Natural killer cell (primary cell): ENCODE measurements around the gene MEAF6. TPM values are rescaled to one million over a fixed set of nuclear protein-coding genes. Genes with fewer than 3 reads are reported as not detected.
"Not testable (repeated sequence)": the region's sequence is repeated elsewhere in the genome, so short reads cannot be mapped to it uniquely, and the experiment has no call there.

ENCODE experiments used
- ATAC-seq, 3 donors: fragments of 150-1000 bp in 2 of 3; fragments of 200-7000 bp in 1 of 3; cut with Tn5 transposase; 1 replicate in 1 of 3; 2 replicates in 2 of 3; pipeline ENCODE4 v1.10.0; 2021; ENCODE audit warnings: mild to moderate bottlenecking in 2 of 3, moderate library complexity in 2 of 3
- DNase-seq, 2 donors: peaks; one replicate each; pipeline versions ENCODE4 v3.0.0 to v3.0.0-alpha.2; 2013 to 2021; ENCODE audit warnings: mixed read lengths in 1 of 2
- H3K27ac ChIP-seq: one replicate; pipeline ENCODE4 v1.5.1; 2013; ENCODE audit warnings: mild to moderate bottlenecking, low read length
- H3K27me3 ChIP-seq: one replicate; pipeline ENCODE4 v1.6.1; 2013; ENCODE audit warnings: low read length; ENCODE audit not compliant: control insufficient read depth, insufficient read depth
- H3K36me3 ChIP-seq: one replicate; pipeline ENCODE4 v1.6.1; 2013; ENCODE audit warnings: low read length; ENCODE audit not compliant: control insufficient read depth, insufficient read depth
- H3K4me1 ChIP-seq: one replicate; pipeline ENCODE4 v1.6.1; 2013; ENCODE audit warnings: low read length; ENCODE audit not compliant: control insufficient read depth, insufficient read depth
- H3K4me3 ChIP-seq: one replicate; pipeline ENCODE4 v1.5.1; 2013; ENCODE audit warnings: low read length
- H3K9me3 ChIP-seq: one replicate; pipeline ENCODE4 v1.6.1; 2013; ENCODE audit warnings: low read length; ENCODE audit not compliant: control insufficient read depth, insufficient read depth
- H3K27ac Mint-ChIP-seq, 2 donors: one replicate each; pipeline ENCODE4 v1.8.0; 2022; ENCODE audit warnings: mild to moderate bottlenecking in 2 of 2, mixed read lengths in 2 of 2, moderate library complexity in 1 of 2
- H3K27me3 Mint-ChIP-seq, 2 donors: one replicate each; pipeline ENCODE4 v1.8.0; 2022; ENCODE audit warnings: low read depth in 2 of 2, mixed read lengths in 2 of 2
- H3K36me3 Mint-ChIP-seq: one replicate; pipeline ENCODE4 v1.8.0; 2022; ENCODE audit warnings: mixed read lengths
- H3K4me1 Mint-ChIP-seq, 2 donors: one replicate each; pipeline ENCODE4 v1.8.0; 2022; ENCODE audit warnings: mixed read lengths in 2 of 2
- H3K4me3 Mint-ChIP-seq: one replicate; pipeline ENCODE4 v1.8.0; 2022; ENCODE audit warnings: mild to moderate bottlenecking, moderate library complexity, mixed read lengths
- H3K9me3 Mint-ChIP-seq, 2 donors: one replicate each; pipeline ENCODE4 v1.8.0; 2022; ENCODE audit warnings: mixed read lengths in 2 of 2
- WGBS: methylation state at CpG from one replicate; pipeline ENCODE4 v1.1.7; 2013; ENCODE audit warnings: missing lambda C conversion rate; ENCODE audit not compliant: insufficient coverage; 5-methylcytosine and 5-hydroxymethylcytosine counted together
- intact Hi-C: fragments of 100-400 bp; cut with micrococcal nuclease; formaldehyde crosslinking; loops from one replicate; pipeline ENCODE4 v1.14.2; 2022
- total RNA-seq, 4 donors: library from RNA; stranded (reverse); fragments of 120-200 nt in 1 of 4; gene quantifications; one replicate each; pipeline versions ENCODE4 v1.2.3 to v1.2.4, GENCODE V29; 2013 to 2022
- TF ChIP-seq, protein P1 (sequence below): fragments of 200-600 bp; IDR thresholded peaks from one replicate; pipeline ENCODE4 v1.8.0; 2022; ENCODE audit warnings: antibody characterized with exemption

Gene MEAF6
- total RNA-seq, 3 donors from 2014 or later (not counting 1 experiment from before 2014, with no cell fraction given) = 63.9 to 78.7 (median 69.0) TPM

DNA sequence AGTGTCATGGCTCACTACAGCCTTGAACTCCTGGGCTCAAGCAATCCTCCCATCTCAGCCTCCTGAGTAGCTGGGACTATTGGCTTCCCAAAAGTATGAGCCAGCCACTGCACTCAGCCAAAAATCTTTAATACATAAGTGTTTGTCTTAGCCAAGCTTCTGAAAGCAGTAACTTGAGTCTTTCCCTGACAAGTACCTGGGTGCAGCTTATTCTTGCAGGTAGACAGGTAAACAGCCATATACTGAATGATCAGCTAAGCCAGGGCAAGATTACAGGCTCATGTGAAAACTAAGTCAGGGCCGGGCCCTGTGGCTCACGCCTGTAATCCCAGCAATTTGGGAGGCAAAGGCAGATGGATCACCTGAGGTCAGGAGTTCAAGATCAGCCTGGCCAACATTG, 7.8 kb downstream of the MEAF6 start:
- no peaks in the 10 kb centered on the region for H3K27me3 Mint-ChIP-seq
- Histone ChIP-seq H3K9me3 (no peaks in the 10 kb centered on the region), H3K27me3 (no peaks in the 10 kb centered on the region), H3K27ac (no peak overlapping the region), H3K4me1 (no peaks in the 10 kb centered on the region), H3K36me3 (peaks cover 46% of the 10 kb centered on the region), H3K4me3 (no peak overlapping the region)
- DNase-seq = no peak
- 98% methylated on average over 2 of the region's 2 CpGs for WGBS
- H3K4me3 Mint-ChIP-seq = no peak overlapping the region
- intact Hi-C loops = no loop called here
- TF ChIP-seq, protein P1, sequence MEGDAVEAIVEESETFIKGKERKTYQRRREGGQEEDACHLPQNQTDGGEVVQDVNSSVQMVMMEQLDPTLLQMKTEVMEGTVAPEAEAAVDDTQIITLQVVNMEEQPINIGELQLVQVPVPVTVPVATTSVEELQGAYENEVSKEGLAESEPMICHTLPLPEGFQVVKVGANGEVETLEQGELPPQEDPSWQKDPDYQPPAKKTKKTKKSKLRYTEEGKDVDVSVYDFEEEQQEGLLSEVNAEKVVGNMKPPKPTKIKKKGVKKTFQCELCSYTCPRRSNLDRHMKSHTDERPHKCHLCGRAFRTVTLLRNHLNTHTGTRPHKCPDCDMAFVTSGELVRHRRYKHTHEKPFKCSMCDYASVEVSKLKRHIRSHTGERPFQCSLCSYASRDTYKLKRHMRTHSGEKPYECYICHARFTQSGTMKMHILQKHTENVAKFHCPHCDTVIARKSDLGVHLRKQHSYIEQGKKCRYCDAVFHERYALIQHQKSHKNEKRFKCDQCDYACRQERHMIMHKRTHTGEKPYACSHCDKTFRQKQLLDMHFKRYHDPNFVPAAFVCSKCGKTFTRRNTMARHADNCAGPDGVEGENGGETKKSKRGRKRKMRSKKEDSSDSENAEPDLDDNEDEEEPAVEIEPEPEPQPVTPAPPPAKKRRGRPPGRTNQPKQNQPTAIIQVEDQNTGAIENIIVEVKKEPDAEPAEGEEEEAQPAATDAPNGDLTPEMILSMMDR = no peak
- H3K27ac Mint-ChIP-seq = no peak overlapping the region
- H3K36me3 Mint-ChIP-seq = peaks cover 3% of the 10 kb centered on the region
- no peak for ATAC-seq
- no peaks in the 10 kb centered on the region for H3K9me3 Mint-ChIP-seq
- peaks cover 15 to 20% of the 10 kb centered on the region in 2 donors for H3K4me1 Mint-ChIP-seq

DNA sequence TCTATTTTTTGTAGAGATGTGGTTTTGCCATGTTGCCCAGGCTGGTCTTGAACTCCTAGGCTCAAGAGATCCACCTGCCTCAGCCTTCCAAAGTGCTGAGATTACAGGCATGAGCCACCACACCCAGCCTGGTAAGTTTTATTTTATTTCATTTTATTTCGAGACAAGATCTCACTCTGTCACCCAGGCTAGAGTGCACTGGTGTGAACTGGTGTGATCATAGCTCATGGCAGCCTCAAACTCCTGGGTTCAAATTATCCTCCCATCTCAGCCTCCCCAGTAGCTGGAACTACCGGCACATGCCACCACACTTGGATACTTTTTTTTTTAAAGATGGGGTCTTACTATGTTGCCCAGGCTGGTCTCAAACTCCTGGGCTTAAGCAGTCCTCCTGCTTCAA, 11.8 kb downstream of the MEAF6 start:
- H3K4me3 ChIP-seq, DNase-seq, H3K9me3 ChIP-seq, ATAC-seq, H3K9me3 Mint-ChIP-seq, H3K27me3 Mint-ChIP-seq, H3K4me1 ChIP-seq, H3K4me3 Mint-ChIP-seq, intact Hi-C loops, H3K27ac ChIP-seq, H3K27ac Mint-ChIP-seq, H3K27me3 ChIP-seq: not testable (repeated sequence)
- peaks cover 0 to 12% of the 10 kb centered on the region in 2 donors for H3K4me1 Mint-ChIP-seq
- WGBS = 97% methylated on average over 2 of the region's 2 CpGs
- H3K36me3 Mint-ChIP-seq = peaks cover 21% of the 10 kb centered on the region
- H3K36me3 ChIP-seq = peaks cover 60% of the 10 kb centered on the region

DNA sequence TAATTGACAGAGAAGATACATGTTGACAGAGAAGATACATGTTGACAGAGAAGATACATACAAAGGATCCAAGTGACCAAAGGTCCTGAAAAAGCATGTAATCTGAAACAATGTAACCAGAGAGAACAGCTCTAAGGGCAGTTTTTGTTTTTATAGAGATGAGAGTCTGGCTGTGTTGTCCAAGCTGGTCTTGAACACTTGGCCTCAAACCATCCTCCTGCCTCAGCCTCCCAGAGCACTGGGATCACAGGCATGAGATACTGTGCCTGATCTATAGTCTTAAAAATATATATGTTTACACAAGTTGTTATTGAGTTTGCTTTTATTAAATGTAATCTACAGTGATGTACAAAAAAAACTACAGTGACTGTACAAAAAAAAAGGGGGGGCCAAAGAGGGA, 12.5 kb downstream of the MEAF6 start:
- Mint-ChIP-seq H3K4me1 (peaks cover 0 to 12% of the 10 kb centered on the region in 2 donors), H3K36me3 (peaks cover 21% of the 10 kb centered on the region), H3K27me3 (no peaks in the 10 kb centered on the region), H3K27ac (no peak overlapping the region), H3K4me3 (no peak overlapping the region), H3K9me3 (no peaks in the 10 kb centered on the region)
- intact Hi-C loops = no loop called here
- Histone ChIP-seq H3K9me3 (no peaks in the 10 kb centered on the region), H3K4me1 (no peaks in the 10 kb centered on the region), H3K27ac (no peak overlapping the region), H3K27me3 (no peaks in the 10 kb centered on the region), H3K36me3 (peaks cover 56% of the 10 kb centered on the region), H3K4me3 (no peak overlapping the region)
- ATAC-seq (no peak), DNase-seq (no peak)
- TF ChIP-seq, protein P1 = no peak

DNA sequence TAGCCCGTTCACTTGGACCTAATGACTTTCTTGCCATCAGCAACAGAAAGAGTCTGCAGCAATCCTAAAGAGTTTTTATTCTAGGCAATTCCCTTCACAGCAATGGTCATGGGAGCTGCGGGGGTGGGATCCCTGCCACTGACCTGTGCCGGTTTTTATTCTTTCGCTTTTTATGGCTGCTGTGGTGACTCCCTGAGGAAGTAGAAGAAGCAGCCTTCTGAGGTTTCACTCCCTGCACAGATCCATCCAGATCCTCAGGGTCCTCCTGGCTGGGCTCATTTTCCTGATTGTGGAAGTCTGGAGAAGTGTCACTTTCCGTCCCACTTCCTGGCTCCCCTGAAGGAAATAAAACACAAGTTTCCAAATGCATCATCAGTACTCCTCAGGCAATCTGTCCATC, 12.9 kb downstream of the MEAF6 start:
- DNase-seq (no peak), ATAC-seq (no peak)
- Mint-ChIP-seq H3K27me3 (no peaks in the 10 kb centered on the region), H3K27ac (no peak overlapping the region), H3K4me1 (peaks cover 0 to 12% of the 10 kb centered on the region in 2 donors), H3K4me3 (no peak overlapping the region), H3K36me3 (peaks cover 21% of the 10 kb centered on the region), H3K9me3 (no peaks in the 10 kb centered on the region)
- no peak overlapping the region for H3K27ac ChIP-seq
- TF ChIP-seq, protein P1 = no peak
- WGBS = 100% methylated on average over 5 of the region's 5 CpGs
- H3K4me1 ChIP-seq = no peaks in the 10 kb centered on the region
- peaks cover 54% of the 10 kb centered on the region for H3K36me3 ChIP-seq
- intact Hi-C loops = no loop called here
- no peaks in the 10 kb centered on the region for H3K27me3 ChIP-seq
- no peak overlapping the region for H3K4me3 ChIP-seq
- H3K9me3 ChIP-seq = no peaks in the 10 kb centered on the region
